Erythroblast (primary cell): Measurements from ENCODE around the gene CYP11A1.

Experiments used
- GATA1 ChIP-seq: IDR thresholded peaks from 2 replicates; pipeline ENCODE4 v1.6.1; 2011; ENCODE audit warnings: low read depth, mild to moderate bottlenecking, control low read depth, low read length, moderate library complexity
- POLR2A ChIP-seq: IDR thresholded peaks from 2 replicates; pipeline ENCODE4 v1.6.1; 2011; ENCODE audit warnings: mild to moderate bottlenecking, low read length

- TF ChIP-seq POLR2A (no peak), GATA1 (no peak)
Observed at GRCh38 chr15:74347757-74348250, 19.6 kb downstream of the CYP11A1 start.
